ENCODE results near the gene NEUROD2. TPM values are rescaled to one million over a fixed set of nuclear protein-coding genes. Genes with fewer than 3 reads are reported as not detected.

Gene NEUROD2
- total RNA-seq, 6 experiments from 2014 or later: not detected

GRCh38 chr17:39609416-39610025 is 1.8 kb upstream of the NEUROD2 start:
- Mint-ChIP-seq H3K4me3 (no peak overlapping the region), H3K27ac (no peak overlapping the region), H3K9me3 (no peaks in the 10 kb centered on the region), H3K36me3 (ENCODE audit: low read depth) (no peaks in the 10 kb centered on the region), H3K4me1 (ENCODE audit: low read depth) (no peaks in the 10 kb centered on the region), H3K27me3 (ENCODE audit: insufficient read depth) (peaks cover 22% of the 10 kb centered on the region)
- no peak for TF ChIP-seq CTCF (IDR thresholded peaks at IDR 0.05)
- DNase-seq: no peak

GRCh38 chr17:39608142-39608981 is 642 bp upstream of the NEUROD2 start:
- Mint-ChIP-seq H3K27me3 (ENCODE audit: insufficient read depth) (peaks cover 28% of the 10 kb centered on the region), H3K9me3 (no peaks in the 10 kb centered on the region), H3K4me3 (no peak overlapping the region), H3K4me1 (ENCODE audit: low read depth) (no peaks in the 10 kb centered on the region), H3K36me3 (ENCODE audit: low read depth) (no peaks in the 10 kb centered on the region), H3K27ac (no peak overlapping the region)
- no peak for TF ChIP-seq CTCF (IDR thresholded peaks at IDR 0.05)
- no peak for DNase-seq

- TF ChIP-seq CTCF (IDR thresholded peaks at IDR 0.05): no peak
- Mint-ChIP-seq H3K27ac (no peak overlapping the region), H3K36me3 (ENCODE audit: low read depth) (no peaks in the 10 kb centered on the region), H3K4me3 (no peak overlapping the region), H3K9me3 (no peaks in the 10 kb centered on the region), H3K27me3 (ENCODE audit: insufficient read depth) (peaks cover 38% of the 10 kb centered on the region), H3K4me1 (ENCODE audit: low read depth) (no peaks in the 10 kb centered on the region)
- DNase-seq: no peak
These were observed 466 bp downstream of the NEUROD2 start for GRCh38 chr17:39607057-39607850.

GRCh38 chr17:39606434-39607056 is 1.2 kb downstream of the NEUROD2 start:
- no peak overlapping the region for H3K4me3 Mint-ChIP-seq
- H3K27ac Mint-ChIP-seq: no peak overlapping the region
- H3K27me3 Mint-ChIP-seq (ENCODE audit: insufficient read depth): peaks cover 46% of the 10 kb centered on the region
- no peaks in the 10 kb centered on the region for H3K9me3 Mint-ChIP-seq
- no peaks in the 10 kb centered on the region for H3K4me1 Mint-ChIP-seq (ENCODE audit: low read depth)
- DNase-seq: no peak
- H3K36me3 Mint-ChIP-seq (ENCODE audit: low read depth): no peaks in the 10 kb centered on the region
- TF ChIP-seq CTCF (IDR thresholded peaks at IDR 0.05): no peak
